ENCODE data around the gene UBE2Q2.

GRCh38 chr15:75808563-75808962, 34.7 kb upstream of the UBE2Q2 start:
- TF ChIP-seq POLR2AphosphoS5 (IDR thresholded peaks at IDR 0.05; ENCODE audit: low read depth, low read length), result no peak
- no peak for TF ChIP-seq TAF1 (IDR thresholded peaks at IDR 0.05; ENCODE audit: borderline replicate concordance, insufficient read depth, low read length)
- TF ChIP-seq REST (IDR thresholded peaks at IDR 0.05; ENCODE audit: insufficient read depth in 1 of 2, low read depth in 2 of 2, low read length in 2 of 2), result no peak
